Measurements from ENCODE around the gene EPOP. TPM values are rescaled to one million over a fixed set of nuclear protein-coding genes. Genes with fewer than 3 reads are reported as not detected.

The EPOP gene
- total and polyA plus RNA-seq, 4 donors: 0.32 to 1.9 (median 1.1) TPM

GRCh38 chr17:38658741-38659345 is 15.9 kb downstream of the EPOP start:
- Histone ChIP-seq H3K36me3 (ENCODE audit: control insufficient read depth in 4 of 4, insufficient read depth in 3 of 4, low read depth in 1 of 4, low read length in 3 of 4) (no peaks in the 10 kb centered on the region), H3K4me3 (ENCODE audit: low read depth in 1 of 3, low read length in 3 of 3) (no peak overlapping the region), H3K4me1 (ENCODE audit: control insufficient read depth in 4 of 4, insufficient read depth in 4 of 4, low read length in 3 of 4) (no peaks in the 10 kb centered on the region), H3K9ac (ENCODE audit: low read depth in 1 of 2, low read length in 2 of 2) (no peak overlapping the region), H3K9me3 (ENCODE audit: control insufficient read depth in 4 of 4, low read length in 3 of 4) (no peaks in the 10 kb centered on the region), H3K27ac (ENCODE audit: low read depth in 1 of 2, low read length in 2 of 2) (no peak overlapping the region), H3K27me3 (ENCODE audit: control insufficient read depth in 4 of 4, insufficient read depth in 4 of 4, low read length in 3 of 4) (no peaks in the 10 kb centered on the region)
- DNase-seq (ENCODE audit: low spot score): no peak
- WGBS: 74% methylated on average over 13 of the region's 13 CpGs
- TF ChIP-seq TAF1 (conservative IDR thresholded peaks at IDR 0.05) (no peak), RAD21 (IDR thresholded peaks at IDR 0.05) (no peak), FOXA1 (IDR thresholded peaks at IDR 0.05) (no peak), NR2F2 (IDR thresholded peaks at IDR 0.05) (no peak)

DNA sequence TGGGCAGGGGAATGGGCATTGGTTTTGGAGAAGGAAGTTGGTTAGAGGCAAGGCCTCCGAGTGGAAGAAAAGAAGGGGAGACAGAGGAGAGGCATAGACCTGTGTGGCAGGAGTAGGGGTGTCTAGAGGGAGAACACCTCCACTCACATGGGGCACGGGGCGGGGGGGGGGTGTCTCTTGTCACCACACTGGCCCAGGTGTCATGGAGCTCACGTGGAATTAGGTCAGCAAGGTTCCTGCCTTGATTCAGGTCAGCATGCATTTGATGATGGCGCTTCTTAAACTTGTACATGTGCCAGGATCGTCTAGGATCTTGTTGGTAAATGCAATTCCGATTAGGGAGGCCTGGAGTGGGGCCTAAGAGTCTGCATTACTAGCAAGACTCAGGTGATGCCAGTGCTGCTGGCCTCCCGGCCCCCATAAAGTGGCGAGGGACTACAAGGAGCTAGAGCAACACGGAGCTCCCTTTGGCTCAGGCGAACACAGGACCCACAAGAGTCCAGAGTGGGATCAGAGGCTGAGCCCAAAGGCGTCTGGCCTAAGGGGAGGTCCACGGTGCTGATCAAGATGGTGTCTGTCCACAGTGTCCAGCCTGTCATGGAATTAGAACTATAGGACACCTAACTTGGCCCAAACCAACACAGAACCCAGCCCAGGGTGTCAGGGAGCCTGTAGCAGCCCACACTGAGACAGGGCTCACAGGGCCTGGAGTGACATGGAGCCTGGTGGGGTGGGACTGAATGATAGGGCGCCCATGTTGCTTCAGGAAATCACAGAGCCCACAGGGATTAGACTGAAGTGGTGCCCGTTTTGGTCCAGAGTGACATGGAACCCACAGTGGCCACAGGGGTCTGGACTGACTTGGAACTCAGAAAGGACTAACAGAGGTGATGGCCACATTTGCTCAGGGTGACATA is 16.7 kb downstream of the EPOP start:
- no peak overlapping the region for H3K9ac ChIP-seq (ENCODE audit: low read depth in 1 of 2, low read length in 2 of 2)
- no peaks in the 10 kb centered on the region for H3K9me3 ChIP-seq (ENCODE audit: control insufficient read depth in 4 of 4, low read length in 3 of 4)
- no peaks in the 10 kb centered on the region for H3K36me3 ChIP-seq (ENCODE audit: control insufficient read depth in 4 of 4, insufficient read depth in 3 of 4, low read depth in 1 of 4, low read length in 3 of 4)
- no peak overlapping the region for H3K27ac ChIP-seq (ENCODE audit: low read depth in 1 of 2, low read length in 2 of 2)
- no peaks in the 10 kb centered on the region for H3K27me3 ChIP-seq (ENCODE audit: control insufficient read depth in 4 of 4, insufficient read depth in 4 of 4, low read length in 3 of 4)
- H3K4me1 ChIP-seq (ENCODE audit: control insufficient read depth in 4 of 4, insufficient read depth in 4 of 4, low read length in 3 of 4): no peaks in the 10 kb centered on the region
- DNase-seq (ENCODE audit: low spot score): no peak
- H3K4me3 ChIP-seq (ENCODE audit: low read depth in 1 of 3, low read length in 3 of 3): no peak overlapping the region
- TF ChIP-seq JUND (IDR thresholded peaks at IDR 0.05) (no peak), SP1 (IDR thresholded peaks at IDR 0.05) (no peak), TAF1 (conservative IDR thresholded peaks at IDR 0.05) (no peak), GABPA (IDR thresholded peaks at IDR 0.05 in 1 of 2, conservative IDR thresholded peaks at IDR 0.05 in 1 of 2) (no peak), HNF4G (IDR thresholded peaks at IDR 0.05) (no peak), YY1 (IDR thresholded peaks at IDR 0.05) (no peak), FOXA2 (IDR thresholded peaks at IDR 0.05) (no peak), FOXA1 (IDR thresholded peaks at IDR 0.05) (no peak), REST (IDR thresholded peaks at IDR 0.05) (no peak), ATF3 (IDR thresholded peaks at IDR 0.05) (no peak), NR2F2 (IDR thresholded peaks at IDR 0.05) (no peak), RXRA (IDR thresholded peaks at IDR 0.05) (no peak), HNF4A (conservative IDR thresholded peaks at IDR 0.05) (no peak), EGR1 (IDR thresholded peaks at IDR 0.05; ENCODE audit: low read depth in 2 of 2) (no peak), RAD21 (IDR thresholded peaks at IDR 0.05) (no peak)
- TF ChIP-seq, protein P1, sequence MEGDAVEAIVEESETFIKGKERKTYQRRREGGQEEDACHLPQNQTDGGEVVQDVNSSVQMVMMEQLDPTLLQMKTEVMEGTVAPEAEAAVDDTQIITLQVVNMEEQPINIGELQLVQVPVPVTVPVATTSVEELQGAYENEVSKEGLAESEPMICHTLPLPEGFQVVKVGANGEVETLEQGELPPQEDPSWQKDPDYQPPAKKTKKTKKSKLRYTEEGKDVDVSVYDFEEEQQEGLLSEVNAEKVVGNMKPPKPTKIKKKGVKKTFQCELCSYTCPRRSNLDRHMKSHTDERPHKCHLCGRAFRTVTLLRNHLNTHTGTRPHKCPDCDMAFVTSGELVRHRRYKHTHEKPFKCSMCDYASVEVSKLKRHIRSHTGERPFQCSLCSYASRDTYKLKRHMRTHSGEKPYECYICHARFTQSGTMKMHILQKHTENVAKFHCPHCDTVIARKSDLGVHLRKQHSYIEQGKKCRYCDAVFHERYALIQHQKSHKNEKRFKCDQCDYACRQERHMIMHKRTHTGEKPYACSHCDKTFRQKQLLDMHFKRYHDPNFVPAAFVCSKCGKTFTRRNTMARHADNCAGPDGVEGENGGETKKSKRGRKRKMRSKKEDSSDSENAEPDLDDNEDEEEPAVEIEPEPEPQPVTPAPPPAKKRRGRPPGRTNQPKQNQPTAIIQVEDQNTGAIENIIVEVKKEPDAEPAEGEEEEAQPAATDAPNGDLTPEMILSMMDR (IDR thresholded peaks at IDR 0.05; ENCODE audit: low read depth, low read length, missing input control): no peak
- TF ChIP-seq, protein P2, sequence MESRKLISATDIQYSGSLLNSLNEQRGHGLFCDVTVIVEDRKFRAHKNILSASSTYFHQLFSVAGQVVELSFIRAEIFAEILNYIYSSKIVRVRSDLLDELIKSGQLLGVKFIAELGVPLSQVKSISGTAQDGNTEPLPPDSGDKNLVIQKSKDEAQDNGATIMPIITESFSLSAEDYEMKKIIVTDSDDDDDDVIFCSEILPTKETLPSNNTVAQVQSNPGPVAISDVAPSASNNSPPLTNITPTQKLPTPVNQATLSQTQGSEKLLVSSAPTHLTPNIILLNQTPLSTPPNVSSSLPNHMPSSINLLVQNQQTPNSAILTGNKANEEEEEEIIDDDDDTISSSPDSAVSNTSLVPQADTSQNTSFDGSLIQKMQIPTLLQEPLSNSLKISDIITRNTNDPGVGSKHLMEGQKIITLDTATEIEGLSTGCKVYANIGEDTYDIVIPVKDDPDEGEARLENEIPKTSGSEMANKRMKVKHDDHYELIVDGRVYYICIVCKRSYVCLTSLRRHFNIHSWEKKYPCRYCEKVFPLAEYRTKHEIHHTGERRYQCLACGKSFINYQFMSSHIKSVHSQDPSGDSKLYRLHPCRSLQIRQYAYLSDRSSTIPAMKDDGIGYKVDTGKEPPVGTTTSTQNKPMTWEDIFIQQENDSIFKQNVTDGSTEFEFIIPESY (IDR thresholded peaks at IDR 0.05): no peak
- 89% methylated on average over 15 of the region's 15 CpGs for whole genome bisulfite sequencing
